Measurements from ENCODE around the gene CACNG5. TPM values are rescaled to one million over a fixed set of nuclear protein-coding genes. Genes with fewer than 3 reads are reported as not detected.

The CACNG5 gene
- total and polyA plus RNA-seq, 8 donors, result not detected

DNA sequence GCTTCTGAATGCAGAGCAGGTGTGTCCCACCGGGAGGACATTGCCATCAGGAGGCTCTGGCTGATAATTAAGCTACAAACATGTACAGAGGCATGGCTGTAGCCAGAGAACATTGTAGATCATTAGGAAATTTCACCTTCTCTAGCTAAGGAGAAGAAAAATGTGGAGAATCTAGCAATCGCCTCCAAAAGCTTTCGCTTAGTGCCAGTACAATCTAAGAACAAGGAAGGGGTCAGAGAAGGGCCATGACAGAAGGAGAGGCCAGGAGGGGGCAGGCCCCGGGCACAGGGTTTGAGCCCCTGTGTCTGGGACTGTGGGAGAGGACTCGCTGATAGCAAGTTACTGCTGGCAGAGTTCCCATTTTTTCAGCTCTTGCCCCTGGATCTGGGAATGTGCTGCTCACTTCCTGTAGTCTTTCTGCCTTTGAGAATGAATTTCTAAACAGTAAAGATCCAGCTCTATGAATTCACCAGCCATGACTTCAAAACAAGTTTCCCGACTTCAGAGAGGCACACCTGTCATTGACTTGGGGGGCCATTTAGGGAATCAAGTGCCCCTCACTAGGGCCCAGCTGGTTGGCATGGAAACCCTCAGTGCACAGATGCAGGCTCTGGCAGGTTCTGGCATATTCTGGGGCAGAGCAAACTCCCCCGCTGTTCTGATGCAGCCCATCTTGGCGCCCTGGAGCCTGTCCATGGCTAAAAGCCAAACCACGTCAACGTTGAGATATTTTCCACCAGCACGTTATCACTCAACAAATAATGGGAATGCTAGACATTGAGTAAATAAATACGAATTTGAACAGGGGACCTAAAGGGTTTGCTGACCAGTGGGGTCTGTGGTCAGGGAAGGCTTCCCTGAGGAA lies 70.1 kb downstream of the CACNG5 start:
- H3K36me3 ChIP-seq, result no peaks in the 10 kb centered on the region
- no peak overlapping the region for H3K4me3 ChIP-seq
- peak; percentile 32 for ATAC-seq
- no peaks in the 10 kb centered on the region for H3K9me3 ChIP-seq
- H3K4me1 ChIP-seq, result peaks cover 2 to 5% of the 10 kb centered on the region in 2 donors
- intact Hi-C loops (cut with DNase I), result loop anchor here in 1 of 2 donors (5.0 kb wide), 1 partner anchor 188 kb away; no protein-coding TSS in a partner anchor
- TF ChIP-seq, protein P1, sequence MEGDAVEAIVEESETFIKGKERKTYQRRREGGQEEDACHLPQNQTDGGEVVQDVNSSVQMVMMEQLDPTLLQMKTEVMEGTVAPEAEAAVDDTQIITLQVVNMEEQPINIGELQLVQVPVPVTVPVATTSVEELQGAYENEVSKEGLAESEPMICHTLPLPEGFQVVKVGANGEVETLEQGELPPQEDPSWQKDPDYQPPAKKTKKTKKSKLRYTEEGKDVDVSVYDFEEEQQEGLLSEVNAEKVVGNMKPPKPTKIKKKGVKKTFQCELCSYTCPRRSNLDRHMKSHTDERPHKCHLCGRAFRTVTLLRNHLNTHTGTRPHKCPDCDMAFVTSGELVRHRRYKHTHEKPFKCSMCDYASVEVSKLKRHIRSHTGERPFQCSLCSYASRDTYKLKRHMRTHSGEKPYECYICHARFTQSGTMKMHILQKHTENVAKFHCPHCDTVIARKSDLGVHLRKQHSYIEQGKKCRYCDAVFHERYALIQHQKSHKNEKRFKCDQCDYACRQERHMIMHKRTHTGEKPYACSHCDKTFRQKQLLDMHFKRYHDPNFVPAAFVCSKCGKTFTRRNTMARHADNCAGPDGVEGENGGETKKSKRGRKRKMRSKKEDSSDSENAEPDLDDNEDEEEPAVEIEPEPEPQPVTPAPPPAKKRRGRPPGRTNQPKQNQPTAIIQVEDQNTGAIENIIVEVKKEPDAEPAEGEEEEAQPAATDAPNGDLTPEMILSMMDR (IDR thresholded peaks at IDR 0.05), result no peak
- H3K27ac ChIP-seq, result no peak overlapping the region
- H3K27me3 ChIP-seq, result peaks cover 0 to 7% of the 10 kb centered on the region in 2 donors
- peak in 2 of 4 donors; percentile 50 to 73 for DNase-seq

DNA sequence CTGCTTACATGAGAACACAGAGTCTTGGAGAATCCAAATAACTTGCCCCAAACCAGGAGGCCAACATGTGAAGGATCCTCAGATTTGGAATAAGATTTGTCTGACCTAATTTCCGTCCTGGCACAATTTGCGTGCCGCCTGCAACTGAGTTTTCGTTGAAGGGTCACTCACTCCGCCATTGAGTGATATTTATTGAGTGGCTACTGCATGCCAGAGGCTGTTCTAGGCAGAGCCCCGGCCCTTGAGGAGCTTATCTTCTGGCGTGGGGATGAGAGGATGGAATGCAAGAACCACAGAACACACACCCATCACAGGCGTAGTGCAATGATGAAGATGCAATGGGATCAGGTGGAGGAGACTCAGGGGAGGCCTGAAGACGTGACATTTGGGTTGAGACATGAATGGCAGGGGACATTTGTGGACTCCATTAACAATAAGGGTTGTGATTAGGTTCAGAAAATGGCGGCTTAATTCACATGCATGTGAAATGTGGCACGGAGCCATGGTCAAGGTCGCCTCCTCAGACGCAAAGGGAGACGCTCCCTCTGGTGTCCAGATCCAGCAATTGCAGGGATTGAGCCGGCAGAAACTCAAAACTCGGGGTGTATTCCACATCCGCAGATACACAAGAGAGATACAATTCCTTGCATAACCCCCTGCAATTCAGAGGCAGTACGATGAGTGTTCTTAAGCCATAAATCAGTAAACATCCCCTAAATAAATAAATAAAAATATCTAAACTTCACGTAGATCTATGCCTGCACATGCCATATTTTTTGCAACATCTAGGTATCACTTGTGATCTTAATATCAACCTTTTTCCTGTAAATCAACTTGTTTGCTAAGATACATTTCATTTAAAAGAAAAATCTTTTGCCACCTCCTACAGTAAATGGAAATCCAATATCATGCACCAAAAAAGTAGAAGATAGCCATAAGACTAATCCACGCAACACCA lies 71.7 kb downstream of the CACNG5 start:
- peaks cover 0 to 7% of the 10 kb centered on the region in 2 donors for H3K27me3 ChIP-seq
- H3K36me3 ChIP-seq, result no peaks in the 10 kb centered on the region
- intact Hi-C loops (cut with DNase I), result no loop called here
- TF ChIP-seq, protein P1 (IDR thresholded peaks at IDR 0.05), result peak; percentile 79 to 88
- no peak overlapping the region for H3K27ac ChIP-seq
- H3K4me1 ChIP-seq, result peaks cover 2 to 5% of the 10 kb centered on the region in 2 donors
- ATAC-seq (peak; percentile 86), DNase-seq (peak in 3 of 4 donors; percentile 63 to 85 (median 79))
- H3K4me3 ChIP-seq, result no peak overlapping the region
- H3K9me3 ChIP-seq, result no peaks in the 10 kb centered on the region

DNA sequence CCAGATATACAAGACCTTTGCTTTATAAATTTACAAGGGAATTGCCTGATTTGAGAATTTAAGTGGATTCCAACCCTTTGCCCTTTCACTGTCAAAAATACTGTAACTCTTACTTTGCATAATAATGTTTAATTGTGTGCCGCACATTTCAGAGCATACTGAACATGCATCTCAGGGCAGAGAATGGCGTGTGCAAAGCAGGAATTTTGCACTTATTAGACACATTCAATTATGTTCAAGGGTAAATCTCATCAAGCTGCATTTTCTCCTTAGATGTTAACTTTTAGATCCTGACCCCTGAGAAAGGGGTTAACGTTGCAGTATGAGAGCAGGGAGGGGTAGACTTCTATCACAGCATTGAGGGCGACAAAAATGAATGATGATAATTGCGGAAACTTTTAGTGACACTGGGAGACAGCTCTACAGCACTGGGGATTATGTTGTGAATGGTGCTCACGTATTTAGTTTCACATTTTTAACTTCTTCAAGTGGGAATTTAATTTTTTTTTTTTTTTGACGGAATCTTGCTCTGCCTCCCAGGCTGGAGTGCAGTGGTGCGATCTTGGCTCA lies 75.0 kb downstream of the CACNG5 start:
- Histone ChIP-seq H3K4me1 (peaks cover under 1 to 5% of the 10 kb centered on the region in 2 donors), H3K27ac (no peak overlapping the region), H3K4me3 (no peak overlapping the region), H3K9me3 (no peaks in the 10 kb centered on the region), H3K27me3 (peaks cover 0 to 4% of the 10 kb centered on the region in 2 donors), H3K36me3 (no peaks in the 10 kb centered on the region)
- ATAC-seq (no peak), DNase-seq (no peak)
- TF ChIP-seq, protein P1 (IDR thresholded peaks at IDR 0.05), result no peak
- intact Hi-C loops (cut with DNase I), result no loop called here

DNA sequence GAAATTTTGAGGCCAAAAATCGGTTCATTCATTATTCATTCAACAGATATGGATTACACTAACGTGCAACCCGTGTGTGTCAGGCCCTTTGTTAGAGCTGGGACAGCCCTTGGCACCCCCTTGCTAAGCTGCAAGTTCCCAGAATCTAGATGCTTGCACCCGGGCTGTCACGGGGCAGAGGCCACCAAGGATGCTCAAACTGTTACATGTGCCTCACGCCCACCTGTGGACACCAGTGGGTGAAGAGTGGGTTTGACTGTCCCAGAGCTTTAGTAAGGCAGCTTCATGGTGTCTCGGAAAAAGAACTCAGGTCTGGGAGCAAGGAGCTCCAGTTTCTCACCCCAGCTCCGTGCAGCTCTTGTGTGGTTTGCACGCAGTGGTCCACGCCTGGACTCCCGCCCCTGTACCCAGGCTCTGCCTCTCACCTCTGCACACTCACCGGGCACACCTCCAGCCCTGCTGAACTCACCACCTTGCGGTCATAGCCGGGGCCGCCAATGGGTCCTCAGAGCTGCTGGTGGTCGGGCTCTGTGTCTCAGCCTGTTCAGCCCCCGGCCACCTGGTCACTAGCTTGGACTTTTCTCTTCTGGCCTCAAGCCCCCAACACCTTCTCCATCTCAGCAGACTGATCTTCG lies 75.9 kb downstream of the CACNG5 start:
- Histone ChIP-seq H3K4me3 (no peak overlapping the region), H3K9me3 (no peaks in the 10 kb centered on the region), H3K36me3 (no peaks in the 10 kb centered on the region), H3K27me3 (peaks cover 0 to 8% of the 10 kb centered on the region in 2 donors), H3K27ac (no peak overlapping the region), H3K4me1 (no peaks in the 10 kb centered on the region)
- intact Hi-C loops (cut with DNase I), result no loop called here
- TF ChIP-seq, protein P1 (IDR thresholded peaks at IDR 0.05), result no peak
- no peak for DNase-seq
- ATAC-seq, result no peak
